HEK293 (cell line): ENCODE results near the gene POLR3E.

Experiments
- CTCF ChIP-seq: fragments of 450-650 bp; formaldehyde crosslinking; IDR thresholded peaks from 2 replicates; pipeline ENCODE4 v1.5.1; 2016; ENCODE audit warnings: missing biosample characterization, missing genetic modification characterization
- SETDB1 ChIP-seq: IDR thresholded peaks from one replicate; pipeline ENCODE4 v1.6.1; 2017; ENCODE audit warnings: mild to moderate bottlenecking, low read length, moderate library complexity, mixed read lengths; ENCODE audit not compliant: insufficient read length
- YY1 ChIP-seq: fragments of 450-650 bp; formaldehyde crosslinking; IDR thresholded peaks from 2 replicates; pipeline ENCODE4 v1.5.1; 2018; ENCODE audit warnings: missing biosample characterization, missing genetic modification characterization
- ZFP37 ChIP-seq: fragments of 450-650 bp; formaldehyde crosslinking; IDR thresholded peaks from 2 replicates; pipeline ENCODE4 v1.5.1; 2016; ENCODE audit warnings: missing biosample characterization, missing genetic modification characterization
- ZNF155 ChIP-seq: fragments of 450-650 bp; formaldehyde crosslinking; IDR thresholded peaks from 2 replicates; pipeline ENCODE4 v1.5.1; 2016; ENCODE audit warnings: missing biosample characterization, missing genetic modification characterization
- ZNF18 ChIP-seq: fragments of 450-650 bp; formaldehyde crosslinking; IDR thresholded peaks from 2 replicates; pipeline ENCODE4 v1.5.1; 2016; ENCODE audit warnings: missing biosample characterization, missing genetic modification characterization
- ZNF24 ChIP-seq: fragments of 450-650 bp; formaldehyde crosslinking; IDR thresholded peaks from 2 replicates; pipeline ENCODE4 v1.5.1; 2016; ENCODE audit warnings: missing biosample characterization, missing genetic modification characterization
- ZNF274 ChIP-seq, 2 experiments: fragments of 200-500 bp in 1 of 2; fragments of 450-650 bp in 1 of 2; sonication (Bioruptor generic) in 1 of 2; formaldehyde crosslinking in 1 of 2; IDR thresholded peaks; 2 replicates each; pipeline versions ENCODE4 v1.5.1 to v1.6.1; 2014 to 2016; ENCODE audit warnings: borderline replicate concordance in 1 of 2, inconsistent platforms in 1 of 2, low read length in 1 of 2, missing biosample characterization in 1 of 2, missing genetic modification characterization in 1 of 2
- ZNF350 ChIP-seq: fragments of 450-650 bp; formaldehyde crosslinking; IDR thresholded peaks from 2 replicates; pipeline ENCODE4 v1.5.0; 2017; ENCODE audit warnings: missing biosample characterization, mild to moderate bottlenecking, missing genetic modification characterization
- ZNF449 ChIP-seq: fragments of 450-650 bp; formaldehyde crosslinking; IDR thresholded peaks from 2 replicates; pipeline ENCODE4 v1.5.1; 2017; ENCODE audit warnings: missing biosample characterization, mild to moderate bottlenecking, missing genetic modification characterization, moderate library complexity

GRCh38 chr16:22342082-22342481, 44.9 kb downstream of the POLR3E start:
- TF ChIP-seq ZFP37 (tag by site-specific recombination) = no peak
- no peak for TF ChIP-seq ZNF274 (IDR thresholded peaks at IDR 0.05; ENCODE audit: low read length)
- no peak for TF ChIP-seq ZNF274 (tag by site-specific recombination; IDR thresholded peaks at IDR 0.05; ENCODE audit: borderline replicate concordance)
- no peak for TF ChIP-seq ZNF24 (tag by site-specific recombination)
- TF ChIP-seq ZNF449 = no peak
- TF ChIP-seq ZNF155 (tag by site-specific recombination) = no peak
- TF ChIP-seq ZNF350 (tag by site-specific recombination) = no peak
- no peak for TF ChIP-seq CTCF (tag by site-specific recombination)
- TF ChIP-seq YY1 = no peak
- no peak for TF ChIP-seq ZNF18 (tag by site-specific recombination)
- no peak for TF ChIP-seq SETDB1
